ENCODE results near the gene KCNK15.

- TF ChIP-seq CTCF (IDR thresholded peaks at IDR 0.05 in 8 of 11, conservative IDR thresholded peaks at IDR 0.05 in 3 of 11) (no peak), POLR2AphosphoS5 (IDR thresholded peaks at IDR 0.05) (no peak), POLR2A (IDR thresholded peaks at IDR 0.05) (no peak)
Measured at GRCh38 chr20:44781118-44781517, 35.5 kb downstream of the KCNK15 start.
